GM21825 (cell line): Measurements from ENCODE around the gene ARHGAP33.

Source experiments
- ATAC-seq: cut with Tn5 transposase; IDR thresholded peaks from one replicate; pipeline ENCODE4 v1.9.1; 2021; ENCODE audit warnings: mild to moderate bottlenecking, moderate library complexity; ENCODE audit not compliant: unreplicated experiment

The ARHGAP33 gene

GRCh38 chr19:35776102-35776788 is 881 bp downstream of the ARHGAP33 start:
- ATAC-seq: no peak

DNA sequence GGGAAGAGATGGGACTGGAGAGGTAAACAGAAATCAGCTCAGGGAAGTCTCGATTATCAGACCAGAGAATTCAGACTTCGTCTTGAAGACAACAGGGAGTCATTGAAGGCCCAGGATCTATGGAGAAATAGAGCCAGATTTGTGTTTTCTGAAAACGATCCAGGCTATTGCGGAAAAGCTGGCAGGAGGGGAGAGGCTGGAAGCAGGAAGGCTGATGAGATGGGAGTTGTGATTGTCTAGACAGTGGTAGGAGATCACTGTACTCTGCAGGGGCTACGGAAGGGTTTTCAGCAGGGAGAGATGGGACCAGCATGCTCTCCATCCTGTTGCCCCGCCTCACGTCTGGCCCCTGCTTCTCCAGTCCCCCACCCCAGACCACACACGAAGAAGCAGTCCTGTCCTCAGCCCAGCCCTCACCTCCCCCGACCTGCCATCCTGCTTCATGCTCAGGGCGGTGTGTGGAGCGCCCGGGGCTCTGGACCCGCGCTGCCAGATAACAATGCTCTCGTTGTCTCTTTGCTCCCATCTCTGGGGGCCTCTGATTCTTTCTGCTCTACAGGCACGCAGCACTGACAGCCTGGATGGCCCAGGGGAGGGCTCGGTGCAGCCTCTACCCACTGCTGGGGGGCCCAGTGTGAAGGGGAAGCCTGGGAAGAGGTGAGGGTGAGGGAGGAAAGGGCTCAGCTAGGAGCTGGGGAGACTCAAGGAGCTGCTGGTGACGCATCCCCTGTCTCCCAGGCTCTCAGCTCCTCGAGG is 1.9 kb downstream of the ARHGAP33 start:
- no peak for ATAC-seq

DNA sequence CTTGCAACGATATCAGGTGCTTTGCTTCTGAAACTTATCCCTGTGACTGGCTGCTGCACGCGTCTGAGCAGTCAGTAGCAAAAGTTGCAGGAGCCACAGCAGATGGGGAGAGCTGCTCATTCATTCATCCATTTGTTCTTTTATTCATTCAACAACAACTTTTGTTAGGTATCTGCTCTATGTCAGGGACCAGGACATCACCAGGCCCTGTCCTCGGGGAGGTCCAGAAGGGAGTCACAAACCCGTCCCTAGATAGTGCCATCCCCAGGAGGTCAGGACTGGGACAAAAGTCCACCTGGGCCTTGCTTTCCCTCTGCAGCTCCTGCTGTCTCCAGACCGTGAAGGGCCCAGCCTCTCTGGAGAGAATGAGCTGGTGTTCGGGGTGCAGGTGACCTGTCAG is 2.6 kb downstream of the ARHGAP33 start:
- no peak for ATAC-seq

GRCh38 chr19:35779033-35779432 is 3.7 kb downstream of the ARHGAP33 start:
- no peak for ATAC-seq

GRCh38 chr19:35780058-35780457 is 4.7 kb downstream of the ARHGAP33 start:
- ATAC-seq: no peak

- no peak for ATAC-seq
Measured at GRCh38 chr19:35780717-35781116, 5.4 kb downstream of the ARHGAP33 start.

DNA sequence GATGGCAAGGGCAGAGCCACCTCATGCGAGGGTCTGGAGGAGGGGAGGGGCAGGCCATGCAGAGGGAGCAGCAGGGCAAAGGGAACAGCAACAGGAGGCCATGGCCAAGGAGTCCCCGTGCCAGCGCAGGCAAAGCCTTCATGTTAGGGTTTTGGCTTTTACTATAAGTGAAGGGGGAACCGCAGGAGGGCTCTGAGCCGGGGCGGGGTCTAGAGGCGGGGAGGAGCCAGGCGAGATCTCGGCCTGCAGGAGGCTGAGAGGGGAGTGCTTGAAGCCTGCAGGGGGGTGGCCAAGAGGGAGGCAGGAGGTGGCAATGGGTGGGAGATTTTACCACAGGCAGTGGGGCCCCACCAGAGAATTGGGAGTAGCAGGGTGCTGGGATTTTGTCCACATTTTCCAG is 6.3 kb downstream of the ARHGAP33 start:
- no peak for ATAC-seq

- ATAC-seq: no peak
Measured at GRCh38 chr19:35782589-35782988, 7.2 kb downstream of the ARHGAP33 start.

DNA sequence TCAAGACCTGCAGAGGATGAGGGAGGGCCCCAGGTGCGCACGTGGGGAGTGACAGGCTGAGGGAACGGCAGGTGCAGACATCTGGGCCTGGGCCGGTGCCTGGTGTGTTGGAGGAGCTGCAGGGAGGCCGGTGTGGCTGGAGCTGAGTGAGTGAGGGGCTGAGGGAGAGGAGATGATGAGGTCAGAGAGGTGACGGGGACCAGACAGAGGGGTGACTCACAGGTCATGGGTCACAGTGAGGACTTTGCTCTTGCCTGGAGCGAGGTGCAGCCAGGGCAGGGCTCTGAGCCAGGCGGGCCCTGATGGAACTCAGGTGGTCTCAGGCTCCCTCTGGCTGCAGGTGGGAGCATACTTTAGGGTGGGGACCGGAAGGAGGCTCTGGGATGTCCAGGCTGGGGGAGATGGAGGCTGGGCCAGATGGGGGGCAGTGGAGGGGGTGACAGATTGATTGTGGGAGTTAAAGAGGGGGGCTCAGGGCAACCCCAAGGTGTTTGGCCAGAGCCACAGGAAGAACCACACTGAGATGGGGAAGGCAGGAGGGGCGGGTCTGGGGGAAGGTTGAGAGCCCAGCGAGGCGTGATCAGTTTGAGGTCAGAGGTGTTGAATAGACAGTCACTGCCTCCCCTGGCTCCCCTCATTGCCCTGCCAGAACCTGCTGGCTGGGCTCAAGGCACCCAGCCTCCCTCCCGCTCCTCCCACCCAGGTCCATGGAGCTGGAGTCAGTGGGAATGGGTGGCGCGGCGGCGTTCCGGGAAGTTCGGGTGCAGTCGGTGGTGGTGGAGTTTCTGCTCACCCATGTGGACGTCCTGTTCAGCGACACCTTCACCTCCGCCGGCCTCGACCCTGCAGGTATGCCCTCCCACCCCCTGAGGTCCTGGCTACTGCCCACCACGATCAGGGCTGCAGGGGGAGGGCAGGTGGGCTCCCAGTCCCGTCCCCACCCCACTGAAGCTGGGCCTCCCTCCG is 8.4 kb downstream of the ARHGAP33 start:
- no peak for ATAC-seq

DNA sequence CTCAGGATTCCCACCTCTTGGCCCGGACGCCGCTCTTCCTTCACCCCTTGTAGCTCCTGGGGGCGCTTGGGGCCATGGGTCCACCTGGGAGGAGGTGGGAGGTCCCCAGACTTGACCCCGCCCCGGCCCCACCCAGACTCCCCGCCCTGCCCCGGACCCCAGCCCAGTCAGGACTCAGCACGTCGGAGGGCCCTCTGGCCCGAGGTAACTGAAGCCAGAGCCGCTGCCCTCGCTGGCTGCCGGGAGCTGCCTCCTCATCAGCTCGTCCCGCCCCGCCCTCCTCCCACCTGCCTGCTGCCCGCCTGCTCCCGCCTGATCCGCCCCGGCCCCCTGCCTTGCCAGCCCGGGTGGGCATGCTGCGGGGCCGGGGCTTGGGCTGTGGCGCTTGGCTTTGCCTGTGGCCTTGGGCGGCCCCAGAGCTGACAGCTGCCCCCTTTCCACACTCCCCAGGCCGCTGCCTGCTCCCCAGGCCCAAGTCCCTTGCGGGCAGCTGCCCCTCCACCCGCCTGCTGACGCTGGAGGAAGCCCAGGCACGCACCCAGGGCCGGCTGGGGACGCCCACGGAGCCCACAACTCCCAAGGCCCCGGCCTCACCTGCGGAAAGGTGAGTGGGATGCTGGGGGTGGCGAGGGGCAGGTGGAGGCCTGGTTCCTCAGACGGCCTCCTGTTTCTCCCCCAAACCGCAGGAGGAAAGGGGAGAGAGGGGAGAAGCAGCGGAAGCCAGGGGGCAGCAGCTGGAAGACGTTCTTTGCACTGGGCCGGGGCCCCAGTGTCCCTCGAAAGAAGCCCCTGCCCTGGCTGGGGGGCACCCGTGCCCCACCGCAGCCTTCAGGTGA is 9.4 kb downstream of the ARHGAP33 start:
- no peak for ATAC-seq

DNA sequence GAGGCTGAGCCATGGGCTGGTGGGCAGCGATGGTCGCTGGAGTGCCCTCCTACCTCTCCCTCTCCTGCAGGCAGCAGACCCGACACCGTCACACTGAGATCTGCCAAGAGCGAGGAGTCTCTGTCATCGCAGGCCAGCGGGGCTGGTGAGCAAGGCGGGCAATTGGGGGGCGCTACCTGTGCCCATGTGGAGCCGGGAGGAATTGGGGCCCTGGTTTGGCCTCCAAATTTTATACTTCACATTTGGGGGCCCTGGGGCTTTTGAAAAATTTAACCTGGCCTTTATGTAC is 9.9 kb downstream of the ARHGAP33 start:
- ATAC-seq: no peak

DNA sequence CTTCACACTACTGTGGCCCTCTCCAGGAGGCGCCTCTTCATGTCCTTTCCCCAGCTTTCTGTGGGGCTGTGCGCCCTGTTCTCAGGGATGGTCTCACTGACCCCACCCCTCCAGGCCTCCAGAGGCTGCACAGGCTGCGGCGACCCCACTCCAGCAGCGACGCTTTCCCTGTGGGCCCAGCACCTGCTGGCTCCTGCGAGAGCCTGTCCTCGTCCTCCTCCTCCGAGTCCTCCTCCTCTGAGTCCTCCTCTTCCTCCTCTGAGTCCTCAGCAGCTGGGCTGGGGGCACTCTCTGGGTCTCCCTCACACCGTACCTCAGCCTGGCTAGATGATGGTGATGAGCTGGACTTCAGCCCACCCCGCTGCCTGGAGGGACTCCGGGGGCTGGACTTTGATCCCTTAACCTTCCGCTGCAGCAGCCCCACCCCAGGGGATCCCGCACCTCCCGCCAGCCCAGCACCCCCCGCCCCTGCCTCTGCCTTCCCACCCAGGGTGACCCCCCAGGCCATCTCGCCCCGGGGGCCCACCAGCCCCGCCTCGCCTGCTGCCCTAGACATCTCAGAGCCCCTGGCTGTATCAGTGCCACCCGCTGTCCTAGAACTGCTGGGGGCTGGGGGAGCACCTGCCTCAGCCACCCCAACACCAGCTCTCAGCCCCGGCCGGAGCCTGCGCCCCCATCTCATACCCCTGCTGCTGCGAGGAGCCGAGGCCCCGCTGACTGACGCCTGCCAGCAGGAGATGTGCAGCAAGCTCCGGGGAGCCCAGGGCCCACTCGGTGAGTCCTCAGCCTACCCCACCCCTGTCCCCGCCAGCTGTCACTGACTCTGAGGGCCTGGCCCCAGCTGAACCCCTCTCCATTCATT is 11.2 kb downstream of the ARHGAP33 start:
- no peak for ATAC-seq

- ATAC-seq: no peak
Measured at GRCh38 chr19:35787227-35787799, 11.9 kb downstream of the ARHGAP33 start.

GRCh38 chr19:35788205-35788960 is 13.0 kb downstream of the ARHGAP33 start:
- ATAC-seq: no peak

DNA sequence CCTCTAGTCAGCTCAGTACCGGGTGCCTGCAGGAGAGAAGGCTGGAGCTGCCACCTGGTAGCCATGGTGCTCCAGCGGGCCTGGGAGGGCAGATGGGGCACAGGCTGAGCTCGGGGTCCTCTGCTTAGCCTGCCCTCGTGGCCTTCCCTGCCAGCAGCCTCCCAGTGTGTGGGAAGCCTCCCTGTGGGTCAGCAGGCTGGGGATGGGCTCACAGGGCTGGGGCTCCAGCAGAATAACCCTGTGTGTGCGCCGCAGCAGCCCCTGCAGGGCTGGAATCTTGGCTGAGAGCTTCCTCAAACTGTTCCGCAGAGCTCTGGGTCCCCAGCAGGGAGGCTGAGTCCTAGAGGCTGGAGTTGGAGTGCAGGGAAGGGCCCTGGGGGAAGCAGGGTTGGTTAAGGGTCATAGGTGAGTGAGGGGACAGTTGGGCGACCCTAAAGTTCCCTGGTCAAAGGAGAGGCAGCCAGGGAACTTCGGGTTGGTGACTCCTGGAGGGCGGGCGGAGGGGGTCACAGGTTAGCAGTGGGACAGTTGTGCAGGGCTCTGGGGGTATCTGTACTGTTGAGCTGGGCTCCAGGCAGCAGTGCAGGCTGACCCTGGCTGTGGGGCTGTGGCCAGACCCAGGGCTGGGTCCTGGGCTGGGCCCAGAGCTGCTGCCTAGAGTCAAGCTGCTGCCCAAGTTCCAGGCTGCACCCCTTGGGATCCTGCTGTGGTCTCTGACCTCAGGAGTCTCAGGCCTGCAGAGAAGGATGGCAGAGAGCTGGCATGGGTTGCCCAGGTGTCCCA is 14.0 kb downstream of the ARHGAP33 start:
- no peak for ATAC-seq

GRCh38 chr19:35789978-35790944 is 14.9 kb downstream of the ARHGAP33 start:
- ATAC-seq: no peak
